Left renal cortex interstitium (tissue), 4 donors: ENCODE measurements around the gene XXYLT1. TPM values are rescaled to one million over a fixed set of nuclear protein-coding genes. Genes with fewer than 3 reads are reported as not detected.

Experiments
- DNase-seq, 4 donors: peaks; one replicate each; pipeline ENCODE4 v3.0.0-alpha.2; 2013; ENCODE audit warnings: low read depth in 4 of 4, low spot score in 2 of 4, missing footprints in 1 of 4
- polyA plus RNA-seq, 4 donors: library from polyadenylated mRNA; unstranded; fragments of 120-200 nt; gene quantifications; one replicate each; pipeline ENCODE4 v1.2.1, GENCODE V29; 2013; ENCODE audit not compliant: insufficient read length in 4 of 4

XXYLT1 gene
- polyA plus RNA-seq, 4 donors, result 25.6 to 36.9 (median 30.8) TPM

GRCh38 chr3:195155570-195156241 lies 115.3 kb downstream of the XXYLT1 start:
- DNase-seq, result no peak

- peak in 1 of 4 donors; percentile 39 for DNase-seq
These were observed 116.0 kb downstream of the XXYLT1 start for GRCh38 chr3:195154793-195155535.

- no peak for DNase-seq
These were observed 116.7 kb downstream of the XXYLT1 start for GRCh38 chr3:195154111-195154791.

- no peak for DNase-seq
These were observed 117.3 kb downstream of the XXYLT1 start for GRCh38 chr3:195153653-195154052.

GRCh38 chr3:195153130-195153529 lies 117.8 kb downstream of the XXYLT1 start:
- DNase-seq, result no peak

- DNase-seq, result no peak
These were observed 119.0 kb downstream of the XXYLT1 start for GRCh38 chr3:195151866-195152541.

GRCh38 chr3:195151402-195151801 lies 119.6 kb downstream of the XXYLT1 start:
- DNase-seq, result no peak

- DNase-seq, result no peak
These were observed 120.5 kb downstream of the XXYLT1 start for GRCh38 chr3:195150181-195151118.

- no peak for DNase-seq
These were observed 121.5 kb downstream of the XXYLT1 start for GRCh38 chr3:195149292-195150030.

GRCh38 chr3:195148549-195148948 lies 122.4 kb downstream of the XXYLT1 start:
- DNase-seq, result no peak

- DNase-seq, result no peak
These were observed 123.3 kb downstream of the XXYLT1 start for GRCh38 chr3:195147649-195148080.

GRCh38 chr3:195146131-195146530 lies 124.8 kb downstream of the XXYLT1 start:
- no peak for DNase-seq

- no peak for DNase-seq
These were observed 125.4 kb downstream of the XXYLT1 start for GRCh38 chr3:195145579-195145978.

- no peak for DNase-seq
These were observed 127.7 kb downstream of the XXYLT1 start for GRCh38 chr3:195143221-195143620.

- no peak for DNase-seq
These were observed 128.4 kb downstream of the XXYLT1 start for GRCh38 chr3:195142519-195142918.

GRCh38 chr3:195140816-195141793 lies 129.9 kb downstream of the XXYLT1 start:
- DNase-seq, result no peak

- DNase-seq, result no peak
These were observed 130.5 kb downstream of the XXYLT1 start for GRCh38 chr3:195140410-195140809.

GRCh38 chr3:195139876-195140240 lies 131.1 kb downstream of the XXYLT1 start:
- DNase-seq, result no peak
